Parathyroid adenoma (tissue), 2 donors: Measurements from ENCODE around the gene SLC35B4.

Source experiments
- H2AFZ ChIP-seq: fragments of 300-600 bp; sonication (generic); one replicate; pipeline ENCODE4 v1.7.0; 2017; ENCODE audit warnings: antibody characterized with exemption, mild to moderate bottlenecking
- H3K27ac ChIP-seq: fragments of 300-600 bp; sonication (generic); one replicate; pipeline ENCODE4 v1.7.0; 2017
- H3K27me3 ChIP-seq: fragments of 300-600 bp; sonication (generic); one replicate; pipeline ENCODE4 v1.7.0; 2017; ENCODE audit warnings: low read length; ENCODE audit not compliant: control insufficient read depth, insufficient read depth
- H3K36me3 ChIP-seq: fragments of 300-600 bp; sonication (generic); one replicate; pipeline ENCODE4 v1.7.0; 2017; ENCODE audit warnings: low read length; ENCODE audit not compliant: control insufficient read depth, insufficient read depth
- H3K4me1 ChIP-seq: fragments of 300-600 bp; sonication (generic); one replicate; pipeline ENCODE4 v1.7.0; 2017; ENCODE audit warnings: control low read depth
- H3K4me2 ChIP-seq: fragments of 300-600 bp; sonication (generic); one replicate; pipeline ENCODE4 v1.7.0; 2017; ENCODE audit warnings: low read length
- H3K4me3 ChIP-seq: fragments of 300-600 bp; sonication (generic); one replicate; pipeline ENCODE4 v1.7.0; 2017; ENCODE audit warnings: low read depth, low read length
- H3K79me2 ChIP-seq: fragments of 300-600 bp; sonication (generic); one replicate; pipeline ENCODE4 v1.7.0; 2017; ENCODE audit warnings: control low read depth
- H3K9ac ChIP-seq: fragments of 300-600 bp; sonication (generic); one replicate; pipeline ENCODE4 v1.7.0; 2017; ENCODE audit warnings: mild to moderate bottlenecking
- H3K9me3 ChIP-seq: fragments of 300-600 bp; sonication (generic); one replicate; pipeline ENCODE4 v1.7.0; 2017; ENCODE audit warnings: low read length; ENCODE audit not compliant: control insufficient read depth
- CTCF ChIP-seq: fragments of 300-600 bp; sonication (generic); IDR thresholded peaks from one replicate; pipeline ENCODE4 v1.7.0; 2017; ENCODE audit warnings: antibody characterized with exemption, mild to moderate bottlenecking
- donor health status: primary hyperparathyroidism.

SLC35B4 gene

GRCh38 chr7:134329614-134330346 is 13.1 kb upstream of the SLC35B4 start:
- H3K27ac ChIP-seq, result no peak overlapping the region
- H3K79me2 ChIP-seq, result no peaks in the 10 kb centered on the region
- H3K27me3 ChIP-seq, result no peaks in the 10 kb centered on the region
- H3K4me3 ChIP-seq, result no peak overlapping the region
- TF ChIP-seq CTCF, result no peak
- H3K36me3 ChIP-seq, result no peaks in the 10 kb centered on the region
- no peak overlapping the region for H3K9ac ChIP-seq
- H3K9me3 ChIP-seq, result no peaks in the 10 kb centered on the region
- H3K4me1 ChIP-seq, result no peaks in the 10 kb centered on the region
- H2AFZ ChIP-seq, result no peak overlapping the region
- no peak overlapping the region for H3K4me2 ChIP-seq

DNA sequence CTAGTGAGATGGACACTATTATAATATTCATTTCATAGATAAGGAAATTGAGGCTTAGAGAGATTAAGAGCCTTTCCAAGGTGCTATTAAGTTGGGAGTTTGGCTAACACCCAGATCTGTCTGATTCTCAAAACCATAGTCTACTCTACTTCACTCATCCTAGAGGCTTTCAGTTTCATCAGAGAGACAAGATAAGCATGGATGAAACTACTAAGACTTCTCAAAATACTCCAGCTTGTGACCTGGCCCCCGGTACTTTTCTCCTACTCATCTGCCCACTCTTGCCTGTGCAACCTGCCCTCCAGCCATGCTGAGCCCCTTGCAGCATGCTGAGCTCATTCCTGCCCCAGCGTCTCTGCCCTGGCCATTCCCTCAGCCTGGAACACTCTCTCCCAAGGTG is 12.2 kb upstream of the SLC35B4 start:
- no peak for TF ChIP-seq CTCF
- no peak overlapping the region for H3K4me3 ChIP-seq
- H3K9me3 ChIP-seq, result no peaks in the 10 kb centered on the region
- H3K27ac ChIP-seq, result no peak overlapping the region
- no peak overlapping the region for H2AFZ ChIP-seq
- no peak overlapping the region for H3K9ac ChIP-seq
- H3K27me3 ChIP-seq, result no peaks in the 10 kb centered on the region
- H3K4me1 ChIP-seq, result no peaks in the 10 kb centered on the region
- H3K79me2 ChIP-seq, result no peaks in the 10 kb centered on the region
- no peak overlapping the region for H3K4me2 ChIP-seq
- H3K36me3 ChIP-seq, result no peaks in the 10 kb centered on the region

GRCh38 chr7:134327896-134328295 is 11.2 kb upstream of the SLC35B4 start:
- no peak overlapping the region for H3K9ac ChIP-seq
- no peaks in the 10 kb centered on the region for H3K79me2 ChIP-seq
- no peaks in the 10 kb centered on the region for H3K27me3 ChIP-seq
- peak; percentile 12 for TF ChIP-seq CTCF
- no peaks in the 10 kb centered on the region for H3K4me1 ChIP-seq
- no peak overlapping the region for H3K4me2 ChIP-seq
- no peaks in the 10 kb centered on the region for H3K36me3 ChIP-seq
- no peaks in the 10 kb centered on the region for H3K9me3 ChIP-seq
- no peak overlapping the region for H3K27ac ChIP-seq
- H2AFZ ChIP-seq, result no peak overlapping the region
- no peak overlapping the region for H3K4me3 ChIP-seq

- no peak overlapping the region for H3K9ac ChIP-seq
- no peaks in the 10 kb centered on the region for H3K9me3 ChIP-seq
- H3K4me2 ChIP-seq, result no peak overlapping the region
- no peaks in the 10 kb centered on the region for H3K27me3 ChIP-seq
- H3K4me3 ChIP-seq, result no peak overlapping the region
- no peak for TF ChIP-seq CTCF
- H3K79me2 ChIP-seq, result no peaks in the 10 kb centered on the region
- no peak overlapping the region for H3K27ac ChIP-seq
- no peak overlapping the region for H2AFZ ChIP-seq
- no peaks in the 10 kb centered on the region for H3K4me1 ChIP-seq
- no peaks in the 10 kb centered on the region for H3K36me3 ChIP-seq
Measured at GRCh38 chr7:134324107-134324506, 7.4 kb upstream of the SLC35B4 start.

- H3K27ac ChIP-seq, result no peak overlapping the region
- H3K4me1 ChIP-seq, result peaks cover 4% of the 10 kb centered on the region
- no peaks in the 10 kb centered on the region for H3K9me3 ChIP-seq
- no peak overlapping the region for H2AFZ ChIP-seq
- H3K4me2 ChIP-seq, result no peak overlapping the region
- H3K79me2 ChIP-seq, result peaks cover 5% of the 10 kb centered on the region
- no peak overlapping the region for H3K4me3 ChIP-seq
- H3K36me3 ChIP-seq, result no peaks in the 10 kb centered on the region
- no peak overlapping the region for H3K9ac ChIP-seq
- H3K27me3 ChIP-seq, result no peaks in the 10 kb centered on the region
- no peak for TF ChIP-seq CTCF
Measured at GRCh38 chr7:134320201-134320600, 3.5 kb upstream of the SLC35B4 start.
